Immature natural killer cell (primary cell): ENCODE results near the gene FXYD5. TPM values are rescaled to one million over a fixed set of nuclear protein-coding genes. Genes with fewer than 3 reads are reported as not detected.
"Not testable (repeated sequence)": the region's sequence is repeated elsewhere in the genome, so short reads cannot be mapped to it uniquely, and the experiment has no call there.

Experiments used
- DNase-seq, 3 donors: peaks; one replicate each; pipeline ENCODE4 v3.0.0; 2022; ENCODE audit warnings: mixed read lengths in 1 of 3
- H3K27ac Mint-ChIP-seq, 6 donors: one replicate each; pipeline ENCODE4 v1.8.0; 2020; ENCODE audit warnings: mixed read lengths in 6 of 6, mild to moderate bottlenecking in 5 of 6, inconsistent platforms in 4 of 6, moderate library complexity in 3 of 6
- H3K27me3 Mint-ChIP-seq, 3 donors: one replicate each; pipeline ENCODE4 v1.8.0; 2020 to 2021; ENCODE audit warnings: low read depth in 3 of 3, mild to moderate bottlenecking in 3 of 3, mixed read lengths in 3 of 3, moderate library complexity in 3 of 3, inconsistent platforms in 1 of 3
- H3K36me3 Mint-ChIP-seq, 3 donors: one replicate each; pipeline ENCODE4 v1.8.0; 2020; ENCODE audit warnings: mixed read lengths in 3 of 3, inconsistent platforms in 2 of 3, mild to moderate bottlenecking in 2 of 3
- H3K4me1 Mint-ChIP-seq, 2 donors: one replicate each; pipeline ENCODE4 v1.8.0; 2020; ENCODE audit warnings: inconsistent platforms in 2 of 2, mild to moderate bottlenecking in 2 of 2, mixed read lengths in 2 of 2, moderate library complexity in 1 of 2
- H3K4me3 Mint-ChIP-seq, 5 donors: one replicate each; pipeline ENCODE4 v1.8.0; 2020; ENCODE audit warnings: mild to moderate bottlenecking in 5 of 5, mixed read lengths in 5 of 5, inconsistent platforms in 3 of 5, moderate library complexity in 3 of 5
- H3K9me3 Mint-ChIP-seq, 6 donors: one replicate each; pipeline ENCODE4 v1.8.0; 2020; ENCODE audit warnings: mild to moderate bottlenecking in 6 of 6, mixed read lengths in 6 of 6, inconsistent platforms in 4 of 6, moderate library complexity in 3 of 6
- polyA plus RNA-seq, 3 donors: library from polyadenylated mRNA; unstranded; fragments of 300-500 nt; fragmentation: Illumina TruSeq; gene quantifications; one replicate each; pipeline ENCODE4 v1.2.3, GENCODE V29; 2021

FXYD5 gene
- polyA plus RNA-seq, 3 donors from 2014 or later, result 262 to 427 (median 346) TPM

DNA sequence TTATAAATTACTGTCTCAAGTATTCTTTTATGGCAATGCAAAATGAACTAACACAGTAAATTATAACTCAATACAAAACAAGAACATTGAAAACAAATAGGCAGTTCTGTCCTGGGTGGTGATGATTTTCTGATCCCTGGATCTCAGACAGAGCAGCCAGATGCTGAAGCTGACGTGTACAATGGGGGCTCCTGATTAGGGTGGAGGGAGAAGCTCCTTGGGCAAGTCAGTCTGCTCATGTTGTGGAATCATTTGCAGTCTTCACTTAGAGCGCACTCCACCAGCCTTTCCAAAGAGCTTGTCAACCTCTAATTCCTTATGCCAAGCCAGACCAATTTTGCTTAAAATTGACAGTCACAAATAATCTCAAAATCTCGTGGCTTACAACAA is 21.6 kb downstream of the FXYD5 start:
- Mint-ChIP-seq H3K9me3 (no peaks in the 10 kb centered on the region), H3K4me1 (peaks cover 14 to 25% of the 10 kb centered on the region in 2 donors), H3K27me3 (peaks cover 2 to 4% (median 3%) of the 10 kb centered on the region in 3 donors), H3K36me3 (peaks cover 0 to 4% (median 0%) of the 10 kb centered on the region in 3 donors), H3K4me3 (no peak overlapping the region), H3K27ac (peak overlapping the region in 2 of 6 donors; percentile 11 to 66)
- no peak for DNase-seq

DNA sequence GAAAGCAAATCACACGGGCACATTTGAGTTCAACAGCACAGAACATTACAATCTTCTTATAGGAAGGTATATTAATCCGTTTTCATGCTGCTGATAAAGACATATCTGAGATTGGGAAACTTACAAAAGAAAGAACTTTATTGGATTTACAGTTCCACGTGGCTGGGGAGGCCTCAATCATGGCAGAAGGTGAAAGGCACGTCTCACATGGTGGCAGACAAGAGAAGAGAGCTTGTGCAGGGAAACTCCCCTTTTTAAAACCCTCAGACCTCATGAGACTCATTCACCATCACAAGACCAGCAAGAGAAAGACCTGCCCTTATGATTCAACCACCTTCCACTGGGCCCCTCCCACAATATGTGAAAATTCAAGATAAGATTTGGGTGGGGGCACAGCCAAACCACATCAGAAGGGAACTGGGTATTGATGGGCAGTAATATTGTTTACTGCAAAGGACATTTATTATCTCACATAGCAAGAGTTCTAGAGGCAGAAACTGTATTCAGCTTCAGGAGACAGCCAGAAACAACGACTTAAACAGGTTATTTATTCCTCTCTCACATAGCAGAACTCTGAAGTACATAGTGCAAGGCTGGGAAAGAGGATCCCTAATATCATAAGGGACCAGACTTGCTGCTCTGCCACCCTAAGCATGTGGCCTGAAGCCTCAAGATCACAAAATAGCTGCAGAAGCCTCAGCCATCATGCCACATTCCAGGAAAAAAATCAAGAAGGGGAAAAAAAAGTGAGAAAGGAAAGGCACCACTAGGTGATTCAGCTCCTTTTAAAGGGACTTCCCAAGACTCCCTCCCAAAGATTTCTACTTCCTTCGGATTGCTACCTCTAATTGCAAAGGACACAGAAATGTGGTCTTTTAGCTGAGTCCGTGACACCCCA is 23.1 kb downstream of the FXYD5 start:
- DNase-seq, result no peak
- peaks cover 2 to 4% (median 3%) of the 10 kb centered on the region in 3 donors for H3K27me3 Mint-ChIP-seq
- H3K4me1 Mint-ChIP-seq, result peaks cover under 1 to 11% of the 10 kb centered on the region in 2 donors
- H3K4me3 Mint-ChIP-seq, result no peak overlapping the region
- H3K9me3 Mint-ChIP-seq, result no peaks in the 10 kb centered on the region
- H3K36me3 Mint-ChIP-seq, result peaks cover 0 to 4% (median 0%) of the 10 kb centered on the region in 3 donors
- H3K27ac Mint-ChIP-seq, result peak overlapping the region in 1 of 6 donors; percentile 20

DNA sequence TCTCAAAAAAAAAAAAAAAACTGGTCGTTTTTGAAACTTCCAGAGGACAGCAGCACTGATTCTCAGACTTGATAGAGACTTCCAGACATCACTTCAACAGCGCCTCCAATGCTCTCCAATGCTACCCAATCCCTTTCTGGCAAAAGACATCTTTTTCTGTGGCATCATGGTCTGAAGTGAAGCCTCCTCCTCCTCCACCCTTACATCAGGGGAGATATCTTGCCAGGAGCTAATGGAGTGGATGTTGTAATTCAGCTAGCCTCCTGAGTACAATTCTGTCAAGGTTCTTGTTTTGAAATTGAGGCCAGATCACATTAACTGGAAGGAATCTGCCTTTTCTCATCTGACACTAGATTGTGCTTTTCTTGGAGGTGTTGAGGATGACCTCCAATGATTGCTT is 24.2 kb downstream of the FXYD5 start:
- peak overlapping the region in 2 of 6 donors; percentile 35 to 77 for H3K27ac Mint-ChIP-seq

DNA sequence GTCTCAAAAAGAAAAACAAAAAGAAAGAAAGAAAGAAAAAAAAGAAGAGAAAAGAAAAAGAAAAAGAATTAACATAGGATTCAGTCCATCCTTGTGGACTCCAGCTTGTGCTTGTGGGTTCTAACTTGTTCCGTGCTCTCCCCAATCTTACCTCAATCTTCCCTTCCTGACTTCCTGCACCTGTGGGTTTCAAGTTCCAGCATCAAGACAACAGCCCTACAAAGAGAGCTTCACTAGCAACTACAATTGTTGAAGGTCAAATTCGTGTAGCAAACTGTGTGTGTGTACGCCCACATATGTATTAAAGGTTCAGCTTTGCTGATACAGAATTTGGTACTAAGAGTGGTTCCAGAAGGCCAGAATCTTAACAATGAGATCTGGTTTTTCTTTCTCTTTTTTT is 25.3 kb downstream of the FXYD5 start:
- no peaks in the 10 kb centered on the region for H3K9me3 Mint-ChIP-seq
- DNase-seq, result no peak
- H3K27me3 Mint-ChIP-seq, result peaks cover 2 to 4% (median 3%) of the 10 kb centered on the region in 3 donors
- peaks cover 0 to 2% of the 10 kb centered on the region in 2 donors for H3K4me1 Mint-ChIP-seq
- no peak overlapping the region for H3K27ac Mint-ChIP-seq
- peak overlapping the region in 1 of 5 donors; percentile 1 for H3K4me3 Mint-ChIP-seq
- H3K36me3 Mint-ChIP-seq, result peaks cover 0 to 7% (median 0%) of the 10 kb centered on the region in 3 donors

More for the DNA sequence above, 24.2 kb downstream of the FXYD5 start:
- peaks cover 0 to 4% (median 0%) of the 10 kb centered on the region in 3 donors for H3K36me3 Mint-ChIP-seq
- DNase-seq, result no peak
- peaks cover 0 to 4% of the 10 kb centered on the region in 2 donors for H3K4me1 Mint-ChIP-seq
- H3K9me3 Mint-ChIP-seq, result no peaks in the 10 kb centered on the region
- peaks cover 2 to 4% (median 3%) of the 10 kb centered on the region in 3 donors for H3K27me3 Mint-ChIP-seq
- no peak overlapping the region for H3K4me3 Mint-ChIP-seq

DNA sequence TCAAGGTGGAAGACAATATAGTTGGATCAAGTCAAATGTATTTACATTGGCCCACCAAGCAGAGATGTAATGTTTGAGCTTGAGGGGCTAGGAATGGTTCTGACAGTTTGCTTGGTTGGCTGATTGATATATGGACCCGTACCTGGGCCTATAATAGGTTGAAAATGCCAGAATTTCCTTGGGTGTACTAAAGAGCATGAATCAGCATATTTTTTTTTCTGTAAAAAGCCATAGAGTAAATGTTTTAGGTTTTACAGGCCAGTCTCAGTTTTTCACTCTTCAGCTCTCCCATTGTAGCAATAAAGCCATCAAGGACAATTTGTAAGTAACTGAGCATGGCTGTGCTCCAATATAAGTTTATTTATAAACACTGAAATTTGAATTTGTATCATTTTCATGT is 26.9 kb downstream of the FXYD5 start:
- H3K27ac Mint-ChIP-seq, result no peak overlapping the region
- H3K36me3 Mint-ChIP-seq, result peaks cover 0 to 4% (median 0%) of the 10 kb centered on the region in 3 donors

DNA sequence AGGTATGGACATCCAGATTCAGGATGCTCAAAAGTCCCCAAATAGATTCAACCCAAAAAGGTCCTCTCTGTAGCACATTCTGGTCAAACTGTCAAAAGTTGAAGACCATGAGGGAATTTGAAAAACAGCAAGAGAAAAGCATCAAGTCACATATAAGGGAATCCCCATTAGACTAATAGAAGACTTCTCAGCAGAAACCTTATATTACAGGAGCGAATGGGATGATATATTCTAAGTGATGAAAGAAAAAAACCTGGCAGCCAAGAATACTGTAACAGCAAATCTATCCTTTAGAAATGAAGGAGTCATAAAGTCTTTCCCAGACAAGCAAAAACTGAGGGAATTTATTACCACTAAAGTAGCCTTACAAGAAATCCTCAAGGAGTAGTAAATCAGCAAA is 29.7 kb downstream of the FXYD5 start:
- H3K27ac Mint-ChIP-seq, result no peak overlapping the region
- peaks cover 0 to 4% (median 0%) of the 10 kb centered on the region in 3 donors for H3K36me3 Mint-ChIP-seq
- DNase-seq, result no peak
- no peaks in the 10 kb centered on the region for H3K4me1 Mint-ChIP-seq
- peaks cover 0 to 2% (median 1%) of the 10 kb centered on the region in 3 donors for H3K27me3 Mint-ChIP-seq
- H3K9me3 Mint-ChIP-seq, result no peaks in the 10 kb centered on the region
- H3K4me3 Mint-ChIP-seq, result no peak overlapping the region

More for the DNA sequence above, 26.9 kb downstream of the FXYD5 start:
- no peak overlapping the region for H3K4me3 Mint-ChIP-seq
- DNase-seq, result no peak
- H3K9me3 Mint-ChIP-seq, result no peaks in the 10 kb centered on the region
- H3K27me3 Mint-ChIP-seq, result peaks cover 2 to 4% (median 2%) of the 10 kb centered on the region in 3 donors
- no peaks in the 10 kb centered on the region for H3K4me1 Mint-ChIP-seq

DNA sequence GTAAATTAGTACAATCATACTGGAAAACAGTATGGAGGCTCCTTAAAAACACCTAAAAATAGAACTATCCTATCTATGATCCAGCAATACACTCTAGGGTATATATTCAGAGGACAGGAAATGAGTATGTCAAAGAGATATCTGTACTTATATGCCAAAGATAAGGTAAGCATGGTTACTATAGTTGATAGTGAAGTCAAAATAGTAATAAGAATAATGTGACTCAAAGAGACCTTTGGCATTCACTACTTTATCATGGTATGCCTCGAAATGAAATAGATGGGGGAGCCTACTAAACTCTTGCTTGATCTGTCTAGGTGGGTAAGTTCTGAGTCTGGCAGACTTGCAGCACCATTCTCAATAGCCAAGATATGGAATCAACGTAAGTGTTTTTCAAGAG is 30.3 kb downstream of the FXYD5 start:
- Mint-ChIP-seq H3K4me3 (no peak overlapping the region), H3K36me3 (peaks cover 0 to 4% (median 0%) of the 10 kb centered on the region in 3 donors), H3K9me3 (no peaks in the 10 kb centered on the region), H3K27ac (no peak overlapping the region), H3K4me1 (no peaks in the 10 kb centered on the region), H3K27me3 (peaks cover 0 to 1% (median under 1%) of the 10 kb centered on the region in 3 donors)
- no peak for DNase-seq

DNA sequence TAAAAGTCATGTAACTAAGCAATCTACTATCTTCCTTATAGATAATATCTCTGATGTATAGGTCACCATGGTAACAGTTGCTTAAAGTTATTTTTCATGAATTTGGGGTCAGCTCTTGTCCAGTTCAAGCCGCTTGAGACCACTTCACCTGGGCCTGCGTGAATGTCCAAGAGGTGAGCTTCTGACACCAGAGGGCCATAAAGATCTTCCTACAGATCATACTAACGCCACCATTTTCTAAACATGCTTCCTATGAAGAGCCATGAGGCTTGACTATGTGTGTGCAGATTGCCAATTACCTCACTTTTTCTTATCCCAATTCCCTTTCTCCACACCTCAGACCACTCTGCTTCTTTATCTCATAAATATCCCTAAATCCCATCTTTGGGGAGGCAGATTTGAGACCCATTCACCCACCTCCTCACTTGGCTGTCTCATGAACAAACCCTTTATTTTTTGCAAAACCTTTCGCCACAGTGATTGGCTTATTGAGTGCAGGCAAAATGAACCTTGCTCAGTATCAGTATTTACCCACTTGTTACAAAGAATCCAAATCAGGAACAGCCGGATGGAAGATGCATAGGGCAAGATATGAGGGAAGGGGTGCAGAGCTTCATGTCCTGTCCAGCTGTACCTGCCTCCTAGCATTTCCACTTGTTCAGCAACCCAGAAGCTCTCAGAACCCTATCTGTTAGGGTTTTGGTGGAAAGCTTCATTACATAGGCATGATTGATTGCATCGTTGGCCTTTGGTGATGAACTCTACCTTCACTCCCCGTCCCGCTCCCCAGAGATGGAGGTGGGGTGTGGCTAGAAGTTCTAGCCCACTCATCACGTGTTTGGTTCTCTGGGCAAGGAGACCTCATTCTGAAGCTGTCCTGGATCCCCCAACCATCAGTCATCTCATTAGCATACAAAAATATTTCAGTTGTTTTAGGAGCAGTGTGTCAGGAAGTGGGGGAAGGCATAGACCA is 39.8 kb downstream of the FXYD5 start:
- H3K36me3 Mint-ChIP-seq, result peaks cover 0 to 6% (median 0%) of the 10 kb centered on the region in 3 donors
- DNase-seq, result no peak
- H3K27ac Mint-ChIP-seq, result peak overlapping the region in 2 of 6 donors; percentile 2 to 47
- H3K4me1 Mint-ChIP-seq, result no peaks in the 10 kb centered on the region
- peaks cover 0 to 4% (median 1%) of the 10 kb centered on the region in 6 donors for H3K9me3 Mint-ChIP-seq
- H3K27me3 Mint-ChIP-seq, result peaks cover 0 to 5% (median 2%) of the 10 kb centered on the region in 3 donors
- no peak overlapping the region for H3K4me3 Mint-ChIP-seq

DNA sequence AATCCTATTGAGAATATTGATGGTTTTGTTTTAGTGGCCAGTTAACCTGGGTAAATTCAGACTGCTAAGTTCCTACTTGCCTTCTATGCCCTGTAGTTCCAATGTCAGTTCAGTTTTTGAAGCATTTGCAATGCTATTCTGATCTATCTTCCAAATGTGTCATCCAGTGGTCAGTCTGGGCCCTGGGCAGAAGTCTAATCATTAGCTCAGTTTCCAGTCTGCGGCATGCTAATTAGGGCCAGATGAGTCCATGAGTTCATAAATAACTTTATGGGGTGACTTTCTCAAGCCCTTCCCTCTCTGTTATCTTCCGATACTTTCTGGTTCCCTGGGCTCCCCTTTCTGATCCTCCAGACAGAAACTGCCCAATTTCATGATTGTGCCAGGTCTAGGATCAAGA is 41.3 kb downstream of the FXYD5 start:
- H3K4me3 Mint-ChIP-seq, result no peak overlapping the region
- peaks cover 0 to 6% (median 0%) of the 10 kb centered on the region in 3 donors for H3K36me3 Mint-ChIP-seq
- H3K27ac Mint-ChIP-seq, result no peak overlapping the region
- no peak for DNase-seq
- H3K27me3 Mint-ChIP-seq, result peaks cover 0 to 5% (median 2%) of the 10 kb centered on the region in 3 donors
- H3K9me3 Mint-ChIP-seq, result peaks cover 0 to 4% (median 1%) of the 10 kb centered on the region in 6 donors
- no peaks in the 10 kb centered on the region for H3K4me1 Mint-ChIP-seq

DNA sequence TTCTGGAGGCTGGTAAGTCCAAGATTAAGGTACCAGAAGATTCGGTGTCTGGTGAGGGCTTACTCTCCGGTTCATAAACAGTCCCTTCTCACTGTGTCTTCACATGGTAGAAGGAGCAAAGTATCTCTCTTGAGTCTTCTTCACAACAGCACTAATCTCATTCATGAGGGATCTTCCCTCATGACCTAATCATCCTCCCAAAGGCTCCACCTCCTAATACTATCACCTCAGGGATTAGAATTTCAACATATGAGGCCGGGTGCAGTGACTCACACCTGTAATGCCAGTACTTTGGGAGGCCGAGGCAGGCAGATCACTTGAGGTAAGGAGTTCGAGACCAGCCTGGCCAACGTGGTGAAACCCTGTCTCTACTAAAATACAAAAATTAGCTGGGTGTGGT is 42.3 kb downstream of the FXYD5 start:
- not testable (repeated sequence) for H3K27ac Mint-ChIP-seq

DNA sequence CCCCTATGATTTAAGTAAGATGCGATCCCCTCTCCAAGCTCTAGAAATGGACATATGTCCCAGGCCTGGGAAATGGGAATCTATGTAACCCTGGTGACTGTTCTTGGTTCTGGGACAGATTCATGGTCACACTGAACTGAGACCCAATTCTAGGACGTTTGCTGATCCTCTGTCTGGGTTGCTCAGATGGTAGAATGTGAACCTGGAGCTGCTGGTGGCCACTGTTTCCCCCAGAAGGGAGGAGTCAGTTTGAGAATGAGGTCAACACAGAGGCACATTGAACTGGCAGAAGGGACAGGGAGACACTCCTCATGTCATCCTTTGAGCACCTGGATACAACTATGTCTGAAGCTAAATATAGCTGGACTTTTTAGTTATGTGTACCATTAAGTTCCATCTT is 44.9 kb downstream of the FXYD5 start:
- no peak for DNase-seq
- peaks cover 0 to 2% (median 0%) of the 10 kb centered on the region in 3 donors for H3K27me3 Mint-ChIP-seq
- no peaks in the 10 kb centered on the region for H3K9me3 Mint-ChIP-seq
- no peak overlapping the region for H3K4me3 Mint-ChIP-seq
- H3K36me3 Mint-ChIP-seq, result no peaks in the 10 kb centered on the region
- peaks cover 19% of the 10 kb centered on the region in 2 donors for H3K4me1 Mint-ChIP-seq
- peak overlapping the region in 2 of 6 donors; percentile 2 to 20 for H3K27ac Mint-ChIP-seq

More for the DNA sequence above, 42.3 kb downstream of the FXYD5 start:
- H3K9me3 Mint-ChIP-seq, H3K4me3 Mint-ChIP-seq, H3K4me1 Mint-ChIP-seq, DNase-seq, H3K36me3 Mint-ChIP-seq, H3K27me3 Mint-ChIP-seq: not testable (repeated sequence)

DNA sequence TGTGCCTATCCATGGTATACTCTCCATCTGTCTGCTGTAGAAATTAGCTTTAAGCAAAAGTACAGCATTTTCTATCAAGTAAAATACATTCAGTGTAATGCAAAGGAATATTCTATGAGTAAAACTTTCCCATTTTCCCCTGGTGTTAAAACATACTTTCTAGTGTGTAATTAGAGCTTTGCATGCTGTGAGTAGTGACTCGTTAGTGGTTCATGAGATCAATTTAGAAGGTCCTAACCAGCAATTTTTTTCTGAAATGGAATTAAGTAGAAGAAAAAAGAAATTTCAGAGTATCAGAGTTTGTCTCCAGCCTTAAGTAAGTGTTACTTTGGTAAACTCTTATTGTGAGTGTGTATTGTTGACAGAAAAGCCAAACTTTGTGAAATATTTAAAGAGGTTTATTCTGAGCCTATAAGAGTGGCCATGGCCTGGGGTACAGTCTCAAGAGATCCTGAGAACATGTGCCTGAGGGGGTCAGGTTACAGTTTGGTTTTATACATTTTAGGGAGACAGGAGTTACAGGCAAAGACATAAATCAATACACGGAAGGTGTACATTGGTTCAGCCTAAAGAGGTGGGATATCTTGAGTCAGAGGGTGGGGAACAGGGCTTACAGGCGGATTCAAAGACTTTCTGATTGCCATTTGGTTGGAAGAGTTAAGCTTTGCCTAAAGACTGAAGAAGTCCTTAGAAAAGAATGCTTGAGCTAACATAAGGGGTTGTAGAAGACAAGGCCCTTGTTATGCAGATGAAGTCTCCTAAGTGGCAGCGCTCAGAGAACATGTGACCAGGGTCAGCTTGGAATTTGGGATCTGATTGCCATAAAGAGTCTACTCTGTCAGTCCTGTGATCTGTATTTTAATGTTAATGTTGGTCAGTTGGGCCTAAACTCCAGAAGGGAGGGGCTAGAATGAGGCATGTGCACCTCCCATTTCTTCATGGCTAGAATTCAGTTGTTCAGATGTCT is 48.5 kb downstream of the FXYD5 start:
- Mint-ChIP-seq H3K9me3 (peaks cover 0 to 2% (median 0%) of the 10 kb centered on the region in 6 donors), H3K4me3 (peak overlapping the region in 4 of 5 donors; percentile 18 to 44 (median 34)), H3K4me1 (peaks cover 50 to 54% of the 10 kb centered on the region in 2 donors), H3K36me3 (no peaks in the 10 kb centered on the region), H3K27me3 (peaks cover 0 to 2% (median 0%) of the 10 kb centered on the region in 3 donors), H3K27ac (peak overlapping the region; percentile 74 to 96 (median 84))
- no peak for DNase-seq
